Hepatocyte (in vitro differentiated cells): ENCODE results near the gene BNIP5.

Source experiments
- EZH2phosphoT487 ChIP-seq: fragments of 200-600 bp; sonication (generic); IDR thresholded peaks from one replicate; pipeline ENCODE4 v1.6.1; 2018; ENCODE audit warnings: antibody characterized with exemption, mild to moderate bottlenecking, low read depth, moderate library complexity; ENCODE audit not compliant: unreplicated experiment, severe bottlenecking
- TF ChIP-seq, protein P1 (sequence below): fragments of 200-600 bp; sonication (generic); IDR thresholded peaks from 2 replicates; pipeline ENCODE4 v1.5.1; 2016; ENCODE audit warnings: antibody characterized with exemption, mild to moderate bottlenecking; ENCODE audit not compliant: poor library complexity

GRCh38 chr6:36350082-36350481 lies 13.4 kb upstream of the BNIP5 start:
- TF ChIP-seq, protein P1, sequence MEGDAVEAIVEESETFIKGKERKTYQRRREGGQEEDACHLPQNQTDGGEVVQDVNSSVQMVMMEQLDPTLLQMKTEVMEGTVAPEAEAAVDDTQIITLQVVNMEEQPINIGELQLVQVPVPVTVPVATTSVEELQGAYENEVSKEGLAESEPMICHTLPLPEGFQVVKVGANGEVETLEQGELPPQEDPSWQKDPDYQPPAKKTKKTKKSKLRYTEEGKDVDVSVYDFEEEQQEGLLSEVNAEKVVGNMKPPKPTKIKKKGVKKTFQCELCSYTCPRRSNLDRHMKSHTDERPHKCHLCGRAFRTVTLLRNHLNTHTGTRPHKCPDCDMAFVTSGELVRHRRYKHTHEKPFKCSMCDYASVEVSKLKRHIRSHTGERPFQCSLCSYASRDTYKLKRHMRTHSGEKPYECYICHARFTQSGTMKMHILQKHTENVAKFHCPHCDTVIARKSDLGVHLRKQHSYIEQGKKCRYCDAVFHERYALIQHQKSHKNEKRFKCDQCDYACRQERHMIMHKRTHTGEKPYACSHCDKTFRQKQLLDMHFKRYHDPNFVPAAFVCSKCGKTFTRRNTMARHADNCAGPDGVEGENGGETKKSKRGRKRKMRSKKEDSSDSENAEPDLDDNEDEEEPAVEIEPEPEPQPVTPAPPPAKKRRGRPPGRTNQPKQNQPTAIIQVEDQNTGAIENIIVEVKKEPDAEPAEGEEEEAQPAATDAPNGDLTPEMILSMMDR: no peak
- TF ChIP-seq EZH2phosphoT487: no peak
